ENCODE measurements around the gene RFX6.

GRCh38 chr6:116876635-116877611, at the start of gene RFX6:
- TF ChIP-seq TAF1 (IDR thresholded peaks at IDR 0.05; ENCODE audit: borderline replicate concordance, insufficient read depth, low read length) (no peak), SIN3A (IDR thresholded peaks at IDR 0.05; ENCODE audit: borderline replicate concordance, insufficient read depth, low read length) (no peak), POLR2AphosphoS5 (IDR thresholded peaks at IDR 0.05; ENCODE audit: low read depth, low read length) (no peak), REST (IDR thresholded peaks at IDR 0.05; ENCODE audit: insufficient read depth in 1 of 2, low read depth in 2 of 2, low read length in 2 of 2) (no peak), FOXP2 (optimal IDR thresholded peaks at IDR 0.05; ENCODE audit: borderline replicate concordance, extremely low read depth, extremely low read length, insufficient read depth) (no peak)
